Pons (tissue), 1 donor: Measurements from ENCODE around the gene ITPR2.
"Not testable (repeated sequence)": the region's sequence is repeated elsewhere in the genome, so short reads cannot be mapped to it uniquely, and the experiment has no call there.

ENCODE experiments used
- DNase-seq: peaks from one replicate; pipeline ENCODE4 v3.0.0-alpha.2; 2016; ENCODE audit warnings: low spot score

Gene ITPR2

GRCh38 chr12:26445909-26446308 lies 387.1 kb downstream of the ITPR2 start:
- no peak for DNase-seq

DNA sequence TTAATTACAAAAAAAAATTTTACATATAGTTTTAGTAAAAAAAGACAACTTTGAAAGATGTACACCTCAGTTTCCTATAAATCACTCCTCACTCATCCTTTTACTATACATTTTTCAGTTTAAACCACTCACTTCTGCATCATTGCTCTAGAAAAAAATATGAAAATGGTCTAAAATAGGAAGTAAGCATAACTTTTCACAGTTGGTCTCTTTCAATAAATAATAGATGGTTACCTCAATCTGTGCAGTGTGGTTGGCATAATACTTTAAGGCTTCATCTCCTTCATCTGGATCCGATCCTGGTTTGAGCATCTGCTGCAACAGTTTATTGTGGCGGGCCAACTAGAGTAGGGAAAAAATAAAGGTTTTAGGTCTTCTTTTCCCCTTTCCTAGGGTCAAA lies 389.7 kb downstream of the ITPR2 start:
- no peak for DNase-seq

- no peak for DNase-seq
Measured at GRCh38 chr12:26441434-26441833, 391.6 kb downstream of the ITPR2 start.

DNA sequence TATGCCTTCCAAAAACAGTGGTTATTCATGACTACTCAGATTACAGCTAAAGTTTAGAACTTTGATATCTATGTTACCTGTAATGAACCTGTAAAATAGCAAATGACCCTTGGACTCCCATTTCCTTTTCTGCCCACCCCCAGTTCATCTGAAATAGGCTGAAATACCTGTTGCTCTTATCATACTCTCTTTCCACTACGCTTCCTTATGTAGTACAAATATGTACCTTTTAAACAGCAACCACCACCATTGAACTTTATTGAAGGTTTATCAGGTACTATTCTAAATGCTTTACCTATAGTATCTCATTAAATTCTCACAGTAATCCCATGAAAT lies 398.0 kb downstream of the ITPR2 start:
- DNase-seq = no peak

GRCh38 chr12:26434299-26435068 lies 398.5 kb downstream of the ITPR2 start:
- peak; percentile 73 for DNase-seq

- DNase-seq = not testable (repeated sequence)
Measured at GRCh38 chr12:26433701-26434100, 399.3 kb downstream of the ITPR2 start.

- DNase-seq = no peak
Measured at GRCh38 chr12:26431211-26431610, 401.8 kb downstream of the ITPR2 start.

- DNase-seq = not testable (repeated sequence)
Measured at GRCh38 chr12:26430596-26430995, 402.4 kb downstream of the ITPR2 start.

DNA sequence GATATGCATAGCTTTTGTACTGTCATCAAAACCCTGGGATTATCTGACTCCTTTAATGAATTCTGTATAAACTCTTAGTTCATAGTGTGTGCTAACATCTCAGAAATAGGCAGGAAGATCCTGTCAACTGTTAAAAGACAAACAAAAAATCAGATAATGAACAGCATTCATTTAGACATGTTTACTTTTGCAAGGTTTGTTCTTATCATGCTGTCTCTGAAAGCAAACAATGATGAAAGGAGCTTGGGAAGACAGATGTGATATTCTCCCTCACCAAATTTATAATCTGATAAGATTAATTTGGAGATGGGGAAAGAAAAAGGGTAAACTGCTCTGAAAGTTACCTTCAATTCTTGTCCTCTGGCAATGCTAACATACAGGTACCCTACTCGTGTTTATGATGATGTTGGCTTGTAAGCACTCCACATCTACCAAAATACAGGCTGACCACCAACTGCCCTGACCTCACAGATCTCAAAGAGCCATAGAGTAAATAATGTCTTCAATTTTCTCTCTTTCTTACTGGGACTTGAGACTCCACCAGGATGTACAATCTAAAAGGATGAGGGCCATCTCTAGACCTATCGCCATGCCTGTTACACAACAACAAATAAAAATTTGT lies 403.8 kb downstream of the ITPR2 start:
- DNase-seq = no peak

- DNase-seq = no peak
Measured at GRCh38 chr12:26428420-26428819, 404.6 kb downstream of the ITPR2 start.

- DNase-seq = no peak
Measured at GRCh38 chr12:26426652-26427051, 406.3 kb downstream of the ITPR2 start.

- no peak for DNase-seq
Measured at GRCh38 chr12:26425587-26426260, 407.3 kb downstream of the ITPR2 start.

DNA sequence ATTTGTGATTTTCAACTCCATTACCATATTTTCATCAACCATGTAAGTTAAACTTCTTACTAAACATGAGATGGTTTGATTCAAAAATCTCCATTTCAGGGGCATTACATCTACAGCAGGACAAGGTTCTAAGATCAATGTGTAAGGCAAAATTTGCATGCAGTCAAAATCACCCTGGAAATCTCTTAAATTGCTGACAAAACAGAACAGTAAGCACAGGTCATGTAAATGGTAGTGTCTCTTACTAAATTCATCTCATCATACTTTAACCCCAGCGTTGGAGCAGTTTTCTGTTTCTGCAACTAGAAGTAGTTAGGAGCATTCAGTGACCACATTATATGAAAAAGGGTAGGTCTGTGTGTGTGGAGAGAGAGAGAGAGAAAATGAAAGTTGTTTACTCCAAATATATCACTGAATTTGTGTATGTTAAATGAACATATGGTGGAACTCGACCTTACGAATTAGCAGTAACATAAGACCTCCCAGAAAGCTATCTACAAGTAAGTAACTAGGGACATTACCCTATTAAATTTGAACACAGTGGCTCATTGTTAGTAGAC lies 410.1 kb downstream of the ITPR2 start:
- DNase-seq = peak; percentile 22

- no peak for DNase-seq
Measured at GRCh38 chr12:26416550-26416949, 416.4 kb downstream of the ITPR2 start.

- no peak for DNase-seq
Measured at GRCh38 chr12:26410689-26411088, 422.3 kb downstream of the ITPR2 start.

- no peak for DNase-seq
Measured at GRCh38 chr12:26406813-26407212, 426.2 kb downstream of the ITPR2 start.

GRCh38 chr12:26406391-26406790 lies 426.6 kb downstream of the ITPR2 start:
- no peak for DNase-seq

DNA sequence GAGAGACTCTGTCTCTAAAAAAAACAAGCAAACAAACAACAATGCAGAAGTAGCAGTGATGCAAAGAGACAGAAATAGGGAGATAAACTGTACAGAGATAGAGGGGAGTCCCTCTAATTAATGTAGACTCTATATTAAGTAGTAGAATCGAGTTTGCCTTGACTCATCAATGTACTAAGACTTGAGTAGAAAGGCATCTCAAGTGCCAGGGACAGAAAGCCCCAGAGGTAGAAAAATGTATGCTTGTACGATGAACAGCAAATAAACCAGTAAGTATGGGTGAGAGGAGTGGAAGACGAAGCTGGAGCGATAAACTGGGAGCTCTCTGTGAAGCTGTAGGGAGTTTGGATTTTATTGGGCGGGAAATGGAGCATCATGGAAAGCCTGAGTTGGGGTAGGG lies 429.4 kb downstream of the ITPR2 start:
- DNase-seq = no peak

DNA sequence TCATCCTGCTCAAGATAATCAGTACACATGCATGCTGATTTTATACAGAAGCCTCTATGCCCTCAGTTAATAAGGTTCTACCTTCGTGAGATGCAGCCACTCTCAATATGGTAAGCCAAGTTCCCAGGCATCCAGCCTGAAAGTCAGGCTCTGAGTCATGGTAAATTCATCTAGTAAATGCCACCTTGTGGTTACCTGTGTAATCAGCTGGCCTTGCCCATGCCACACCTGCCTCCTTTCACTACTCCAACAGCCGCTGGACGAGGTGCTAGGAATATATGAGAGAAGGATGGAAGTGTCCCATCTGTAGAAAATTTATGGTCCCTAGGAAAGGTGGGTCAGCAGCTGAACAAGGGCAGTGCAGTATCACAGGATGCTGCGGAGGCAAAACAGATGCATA lies 430.3 kb downstream of the ITPR2 start:
- DNase-seq = no peak

DNA sequence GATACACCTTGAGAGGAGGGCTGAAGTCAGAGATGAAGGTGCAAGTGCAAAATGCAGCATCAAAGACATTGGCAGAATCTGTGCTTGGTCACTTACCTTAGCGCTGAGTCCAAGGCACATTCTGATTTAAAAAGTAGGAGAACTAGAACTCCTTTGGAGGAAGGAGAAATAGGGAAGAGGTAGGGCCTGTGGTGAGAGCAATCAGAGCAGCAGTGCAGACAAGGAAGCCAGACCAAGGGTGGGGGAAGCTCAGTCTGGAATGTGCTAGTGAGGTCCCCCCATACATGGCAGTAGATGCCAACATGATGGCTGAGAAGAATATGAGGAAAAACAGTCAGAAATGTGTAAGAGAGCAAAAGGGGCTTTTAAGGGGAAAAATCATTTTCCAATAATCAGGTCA lies 431.1 kb downstream of the ITPR2 start:
- peak; percentile 65 for DNase-seq

DNA sequence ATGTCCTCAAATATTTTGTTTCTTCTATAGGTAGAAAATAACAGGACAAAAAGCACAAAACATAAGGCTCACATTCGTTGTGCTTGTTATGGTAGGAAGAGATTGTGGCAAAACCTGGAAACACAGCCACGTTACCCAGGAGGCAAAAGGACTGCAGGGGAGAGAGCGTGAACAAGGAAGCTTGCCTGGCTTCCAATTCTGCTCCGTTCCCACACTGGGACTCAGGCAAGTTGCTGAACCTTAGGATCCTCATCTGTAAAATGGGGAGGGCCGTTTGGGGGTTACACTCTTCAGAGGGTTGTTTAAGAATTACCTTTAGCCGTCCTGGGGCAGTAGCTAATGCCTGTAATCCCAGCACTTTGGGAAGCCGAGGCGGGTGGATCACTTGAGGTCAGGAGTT lies 432.4 kb downstream of the ITPR2 start:
- no peak for DNase-seq

DNA sequence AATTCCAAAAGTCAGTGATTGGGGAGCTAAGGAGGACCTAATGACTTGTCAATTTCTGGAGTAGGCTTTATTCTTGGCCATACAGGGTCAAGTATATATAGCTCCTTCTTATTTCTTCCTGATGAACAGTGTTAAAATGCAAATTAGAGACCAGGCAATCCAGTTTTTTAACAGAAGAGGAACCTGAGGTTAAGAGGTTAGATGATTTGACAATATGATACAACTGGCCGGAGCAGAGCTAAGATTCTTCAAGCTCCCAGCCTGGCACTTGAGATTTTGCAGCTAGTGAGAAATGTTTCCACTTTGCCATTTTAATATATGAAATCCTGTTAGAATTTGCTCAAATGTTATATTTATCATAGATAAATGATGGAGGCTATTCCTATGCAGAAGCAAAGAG lies 433.6 kb downstream of the ITPR2 start:
- DNase-seq = no peak

- DNase-seq = no peak
Measured at GRCh38 chr12:26396402-26396801, 436.6 kb downstream of the ITPR2 start.
